WTC11 (cell line): Measurements from ENCODE around the gene DIP2A. TPM values are rescaled to one million over a fixed set of nuclear protein-coding genes. Genes with fewer than 3 reads are reported as not detected.

Experiments used
- ATAC-seq: fragments of 200-7000 bp; cut with Tn5 transposase; 2 replicates; pipeline ENCODE4 v1.10.0; 2021; ENCODE audit warnings: mild to moderate bottlenecking, moderate library complexity
- CTCF ChIA-PET: fragments of 300-600 bp; sonication (Branson Sonifier 250); formaldehyde crosslinking; loops from one replicate; lab custom pipeline; 2021; ENCODE audit warnings: antibody characterized with exemption; lab: Charles Lee
- POLR2A ChIA-PET: fragments of 350-600 bp; sonication (Branson Sonifier 250); formaldehyde crosslinking; loops from one replicate; lab custom pipeline; 2021; ENCODE audit warnings: antibody characterized with exemption; lab: Charles Lee
- DNase-seq: peaks from one replicate; pipeline ENCODE4 v3.0.0; 2021; ENCODE audit warnings: low spot score
- H3K27ac Mint-ChIP-seq: 2 replicates; pipeline ENCODE4 v1.8.0; 2021; ENCODE audit warnings: mixed read lengths
- H3K27me3 Mint-ChIP-seq: 2 replicates; pipeline ENCODE4 v1.8.0; 2021; ENCODE audit warnings: low read depth, mild to moderate bottlenecking, moderate library complexity, mixed read lengths
- H3K36me3 Mint-ChIP-seq: 2 replicates; pipeline ENCODE4 v1.8.0; 2021; ENCODE audit warnings: mixed read lengths
- H3K4me1 Mint-ChIP-seq: 2 replicates; pipeline ENCODE4 v1.8.0; 2022; ENCODE audit warnings: mixed read lengths
- H3K4me3 Mint-ChIP-seq: 2 replicates; pipeline ENCODE4 v1.8.0; 2021; ENCODE audit warnings: mild to moderate bottlenecking, moderate library complexity, mixed read lengths
- H3K9me3 Mint-ChIP-seq: 2 replicates; pipeline ENCODE4 v1.8.0; 2021; ENCODE audit warnings: mixed read lengths
- ELF4 ChIP-seq: sonication (generic); formaldehyde crosslinking; IDR thresholded peaks from 2 replicates; pipeline ENCODE4 v1.8.1; 2022; ENCODE audit warnings: low read depth, mild to moderate bottlenecking, moderate library complexity, missing genetic modification reagents
- ESRRA ChIP-seq: sonication (generic); formaldehyde crosslinking; IDR thresholded peaks from 2 replicates; pipeline ENCODE4 v1.8.1; 2022; ENCODE audit warnings: mild to moderate bottlenecking, missing genetic modification reagents, borderline replicate concordance
- ETV6 ChIP-seq: sonication (generic); formaldehyde crosslinking; IDR thresholded peaks from 2 replicates; pipeline ENCODE4 v1.8.1; 2022; ENCODE audit warnings: mild to moderate bottlenecking, missing genetic modification reagents
- FOXP1 ChIP-seq: sonication (generic); formaldehyde crosslinking; IDR thresholded peaks from 2 replicates; pipeline ENCODE4 v1.8.0; 2022; ENCODE audit warnings: missing genetic modification reagents, mild to moderate bottlenecking, moderate library complexity, borderline replicate concordance
- GTF2I ChIP-seq: fragments of 250-450 bp; sonication (Bioruptor Pico); conservative IDR thresholded peaks from 2 replicates; pipeline ENCODE4 v1.4.0; 2021; ENCODE audit warnings: mild to moderate bottlenecking
- MXD4 ChIP-seq: fragments of 250-450 bp; sonication (Bioruptor Pico); IDR thresholded peaks from 2 replicates; pipeline ENCODE4 v1.8.0; 2021; ENCODE audit warnings: mild to moderate bottlenecking, moderate library complexity, borderline replicate concordance
- NFATC4 ChIP-seq: fragments of 250-450 bp; sonication (Bioruptor Pico); IDR thresholded peaks from 2 replicates; pipeline ENCODE4 v1.9.0; 2021; ENCODE audit warnings: mild to moderate bottlenecking
- NFYB ChIP-seq: sonication (generic); formaldehyde crosslinking; conservative IDR thresholded peaks from 2 replicates; pipeline ENCODE4 v1.8.0; 2022; ENCODE audit warnings: low read depth, missing genetic modification reagents
- PRRX2 ChIP-seq: fragments of 250-450 bp; sonication (Bioruptor Pico); IDR thresholded peaks from 2 replicates; pipeline ENCODE4 v1.8.0; 2021; ENCODE audit warnings: mild to moderate bottlenecking
- TEAD4 ChIP-seq: sonication (generic); formaldehyde crosslinking; IDR thresholded peaks from 2 replicates; pipeline ENCODE4 v1.8.0; 2022; ENCODE audit warnings: mild to moderate bottlenecking, missing genetic modification reagents
- ZNF396 ChIP-seq: fragments of 250-450 bp; sonication (Bioruptor Pico); IDR thresholded peaks from 2 replicates; pipeline ENCODE4 v1.8.0; 2021; ENCODE audit warnings: mild to moderate bottlenecking, moderate library complexity, borderline replicate concordance
- ZNF671 ChIP-seq: fragments of 250-450 bp; sonication (Bioruptor Pico); IDR thresholded peaks from 2 replicates; pipeline ENCODE4 v1.8.0; 2021; ENCODE audit warnings: mild to moderate bottlenecking
- total RNA-seq: library from RNA; stranded (reverse); gene quantifications from 3 replicates; pipeline ENCODE4 v1.2.3, GENCODE V29; 2021
- TF ChIP-seq, protein P1 (sequence below): fragments of 250-450 bp; sonication (Bioruptor Pico); conservative IDR thresholded peaks from 2 replicates; pipeline ENCODE4 v1.9.0; 2021; ENCODE audit warnings: mild to moderate bottlenecking
- TF ChIP-seq, protein P2 (sequence below): fragments of 250-450 bp; sonication (Bioruptor Pico); IDR thresholded peaks from 2 replicates; pipeline ENCODE4 v1.9.0; 2021; ENCODE audit warnings: moderate library complexity, mild to moderate bottlenecking, inconsistent platforms, borderline replicate concordance
- TF ChIP-seq, protein P3 (sequence below): sonication (generic); formaldehyde crosslinking; IDR thresholded peaks from 2 replicates; pipeline ENCODE4 v1.8.0; 2022; ENCODE audit warnings: mild to moderate bottlenecking, missing genetic modification reagents
- TF ChIP-seq, protein P4 (sequence below): sonication (generic); formaldehyde crosslinking; IDR thresholded peaks from 2 replicates; pipeline ENCODE4 v1.8.1; 2023; ENCODE audit warnings: mild to moderate bottlenecking, missing genetic modification reagents, moderate library complexity
- TF ChIP-seq, protein P5 (sequence below): sonication (generic); formaldehyde crosslinking; IDR thresholded peaks from 2 replicates; pipeline ENCODE4 v1.8.1; 2022; ENCODE audit warnings: missing genetic modification reagents, borderline replicate concordance

DIP2A gene
- total RNA-seq, 1 experiment from 2014 or later: 39.4 TPM

DNA sequence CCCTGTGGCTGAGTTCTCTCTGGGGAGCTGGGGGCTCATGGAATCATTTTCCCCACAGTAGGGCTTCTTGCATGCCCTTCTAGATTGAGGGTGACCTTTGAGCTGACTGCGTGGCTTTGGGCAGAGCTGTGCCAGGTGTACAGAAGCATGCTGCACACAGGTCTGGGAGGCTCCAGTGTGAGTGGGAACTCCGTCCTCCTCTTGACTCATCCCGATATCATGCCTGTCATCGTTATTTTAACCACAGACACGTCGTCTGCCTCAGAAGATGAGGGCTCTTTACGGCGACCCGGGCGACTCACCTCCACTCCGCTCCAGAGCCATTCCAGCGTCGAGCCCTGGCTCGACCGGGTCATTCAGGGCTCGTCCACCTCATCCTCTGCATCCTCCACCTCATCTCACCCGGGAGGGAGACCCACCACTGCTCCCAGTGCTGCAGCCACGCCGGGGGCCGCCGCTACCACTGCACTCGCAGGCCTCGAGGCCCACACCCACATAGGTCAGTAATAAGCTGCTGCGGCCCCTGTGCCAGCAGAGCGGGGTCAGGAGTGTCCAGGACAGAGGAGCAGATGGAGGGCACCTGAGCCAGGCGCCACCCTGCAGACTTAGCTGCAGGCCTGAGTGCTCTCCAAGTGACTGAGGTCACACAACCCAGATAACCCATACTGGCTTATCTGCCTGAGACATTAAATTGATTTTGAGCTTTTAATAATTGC, 39.8 kb downstream of the DIP2A start (continued):
- TF ChIP-seq GTF2I (CRISPR knock-in tag): no peak
- TF ChIP-seq, protein P1, sequence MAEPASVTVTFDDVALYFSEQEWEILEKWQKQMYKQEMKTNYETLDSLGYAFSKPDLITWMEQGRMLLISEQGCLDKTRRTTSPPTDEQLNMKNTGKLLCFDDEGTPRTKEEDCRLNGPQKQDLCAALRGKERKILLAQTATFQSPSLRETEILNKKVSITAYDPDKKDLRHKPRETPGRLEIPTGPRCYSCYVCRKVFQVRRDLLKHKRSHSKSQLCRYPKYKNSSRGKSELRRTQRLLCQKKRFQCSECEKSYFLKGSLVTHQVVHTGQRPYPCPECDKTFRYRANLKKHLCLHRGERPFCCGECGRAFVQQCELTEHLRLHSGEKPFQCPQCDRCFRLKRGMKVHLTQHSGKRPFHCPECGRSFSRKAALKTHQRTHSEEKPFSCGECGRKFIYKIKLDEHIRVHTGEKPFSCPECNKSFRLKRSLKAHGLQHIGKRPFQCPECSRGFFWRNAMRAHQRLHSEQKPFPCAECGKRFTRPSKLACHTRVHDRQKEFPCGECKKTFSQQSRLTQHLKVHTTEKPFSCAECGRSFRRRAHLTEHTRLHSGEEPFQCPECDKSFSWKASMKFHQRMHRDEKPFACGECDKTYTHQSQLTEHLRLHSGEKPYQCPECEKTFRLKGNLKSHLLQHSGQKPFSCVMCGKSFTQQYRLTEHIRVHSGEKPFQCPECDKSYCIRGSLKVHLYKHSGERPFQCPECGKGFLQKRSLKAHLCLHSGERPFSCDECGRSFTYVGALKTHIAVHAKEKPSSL (CRISPR knock-in tag): no peak

DNA sequence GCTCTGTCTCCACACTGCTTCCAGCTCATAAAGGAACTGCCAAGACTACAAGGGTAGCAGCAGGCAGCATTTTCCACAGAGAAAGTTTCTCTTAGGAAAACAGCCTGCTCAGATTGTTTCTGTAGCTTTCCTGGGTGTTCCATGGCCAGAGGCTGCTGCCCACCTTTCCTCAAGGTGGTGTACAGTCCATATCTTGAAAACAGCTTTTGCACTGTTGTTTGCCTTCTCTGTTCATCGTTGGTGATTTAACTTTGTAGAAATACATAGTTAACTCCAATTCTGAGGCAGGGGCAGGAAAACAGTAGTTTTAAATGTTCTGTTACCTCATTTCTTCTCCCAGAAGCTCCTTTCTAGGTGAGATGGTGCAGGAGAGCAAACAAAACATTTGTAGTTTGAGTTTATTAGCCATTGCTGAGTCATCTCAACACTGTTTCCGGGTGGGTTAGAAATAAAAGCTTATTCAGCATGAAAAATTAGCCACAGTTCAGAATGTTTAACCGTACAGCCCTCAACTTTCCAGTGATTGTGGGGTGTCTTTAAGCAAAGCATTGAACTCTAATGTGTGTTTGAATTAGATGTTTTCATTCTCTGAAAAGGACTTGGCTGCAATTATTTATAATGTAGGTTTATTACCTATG, 41.7 kb downstream of the DIP2A start:
- Mint-ChIP-seq H3K4me3 (no peak overlapping the region), H3K36me3 (peaks cover 35% of the 10 kb centered on the region), H3K27me3 (no peaks in the 10 kb centered on the region), H3K4me1 (no peaks in the 10 kb centered on the region), H3K9me3 (no peaks in the 10 kb centered on the region), H3K27ac (no peak overlapping the region)
- ATAC-seq: no peak
- CTCF ChIA-PET: no interaction called here
- no peak for DNase-seq
- POLR2A ChIA-PET: no interaction called here
- TF ChIP-seq, protein P2, sequence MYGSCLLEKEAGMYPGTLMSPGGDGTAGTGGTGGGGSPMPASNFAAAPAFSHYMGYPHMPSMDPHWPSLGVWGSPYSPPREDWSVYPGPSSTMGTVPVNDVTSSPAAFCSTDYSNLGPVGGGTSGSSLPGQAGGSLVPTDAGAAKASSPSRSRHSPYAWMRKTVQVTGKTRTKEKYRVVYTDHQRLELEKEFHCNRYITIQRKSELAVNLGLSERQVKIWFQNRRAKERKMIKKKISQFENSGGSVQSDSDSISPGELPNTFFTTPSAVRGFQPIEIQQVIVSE (CRISPR knock-in tag): no peak
- TF ChIP-seq ESRRA (CRISPR knock-in tag): no peak
- no peak for TF ChIP-seq ELF4 (CRISPR knock-in tag)
- TF ChIP-seq FOXP1: no peak
- no peak for TF ChIP-seq ZNF396 (CRISPR knock-in tag)
- TF ChIP-seq, protein P3, sequence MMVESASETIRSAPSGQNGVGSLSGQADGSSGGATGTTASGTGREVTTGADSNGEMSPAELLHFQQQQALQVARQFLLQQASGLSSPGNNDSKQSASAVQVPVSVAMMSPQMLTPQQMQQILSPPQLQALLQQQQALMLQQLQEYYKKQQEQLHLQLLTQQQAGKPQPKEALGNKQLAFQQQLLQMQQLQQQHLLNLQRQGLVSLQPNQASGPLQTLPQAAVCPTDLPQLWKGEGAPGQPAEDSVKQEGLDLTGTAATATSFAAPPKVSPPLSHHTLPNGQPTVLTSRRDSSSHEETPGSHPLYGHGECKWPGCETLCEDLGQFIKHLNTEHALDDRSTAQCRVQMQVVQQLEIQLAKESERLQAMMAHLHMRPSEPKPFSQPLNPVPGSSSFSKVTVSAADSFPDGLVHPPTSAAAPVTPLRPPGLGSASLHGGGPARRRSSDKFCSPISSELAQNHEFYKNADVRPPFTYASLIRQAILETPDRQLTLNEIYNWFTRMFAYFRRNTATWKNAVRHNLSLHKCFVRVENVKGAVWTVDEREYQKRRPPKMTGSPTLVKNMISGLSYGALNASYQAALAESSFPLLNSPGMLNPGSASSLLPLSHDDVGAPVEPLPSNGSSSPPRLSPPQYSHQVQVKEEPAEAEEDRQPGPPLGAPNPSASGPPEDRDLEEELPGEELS (CRISPR knock-in tag): no peak
- TF ChIP-seq NFYB: no peak
- no peak for TF ChIP-seq ZNF671 (CRISPR knock-in tag)
- TF ChIP-seq ETV6 (CRISPR knock-in tag): no peak
- no peak for TF ChIP-seq NFATC4
- TF ChIP-seq TEAD4 (CRISPR knock-in tag): no peak
- TF ChIP-seq MXD4: no peak
- TF ChIP-seq PRRX2 (CRISPR knock-in tag): no peak
- TF ChIP-seq, protein P4, sequence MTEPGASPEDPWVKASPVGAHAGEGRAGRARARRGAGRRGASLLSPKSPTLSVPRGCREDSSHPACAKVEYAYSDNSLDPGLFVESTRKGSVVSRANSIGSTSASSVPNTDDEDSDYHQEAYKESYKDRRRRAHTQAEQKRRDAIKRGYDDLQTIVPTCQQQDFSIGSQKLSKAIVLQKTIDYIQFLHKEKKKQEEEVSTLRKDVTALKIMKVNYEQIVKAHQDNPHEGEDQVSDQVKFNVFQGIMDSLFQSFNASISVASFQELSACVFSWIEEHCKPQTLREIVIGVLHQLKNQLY (CRISPR knock-in tag): no peak
- TF ChIP-seq, protein P5, sequence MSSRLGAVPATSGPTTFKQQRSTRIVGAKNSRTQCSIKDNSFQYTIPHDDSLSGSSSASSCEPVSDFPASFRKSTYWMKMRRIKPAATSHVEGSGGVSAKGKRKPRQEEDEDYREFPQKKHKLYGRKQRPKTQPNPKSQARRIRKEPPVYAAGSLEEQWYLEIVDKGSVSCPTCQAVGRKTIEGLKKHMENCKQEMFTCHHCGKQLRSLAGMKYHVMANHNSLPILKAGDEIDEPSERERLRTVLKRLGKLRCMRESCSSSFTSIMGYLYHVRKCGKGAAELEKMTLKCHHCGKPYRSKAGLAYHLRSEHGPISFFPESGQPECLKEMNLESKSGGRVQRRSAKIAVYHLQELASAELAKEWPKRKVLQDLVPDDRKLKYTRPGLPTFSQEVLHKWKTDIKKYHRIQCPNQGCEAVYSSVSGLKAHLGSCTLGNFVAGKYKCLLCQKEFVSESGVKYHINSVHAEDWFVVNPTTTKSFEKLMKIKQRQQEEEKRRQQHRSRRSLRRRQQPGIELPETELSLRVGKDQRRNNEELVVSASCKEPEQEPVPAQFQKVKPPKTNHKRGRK: no peak
